Retina (tissue), 1 donor: ENCODE results near the gene TAMM41.
"Not testable (repeated sequence)": the region's sequence is repeated elsewhere in the genome, so short reads cannot be mapped to it uniquely, and the experiment has no call there.

Experiments used
- DNase-seq: peaks from one replicate; pipeline ENCODE4 v3.0.0-alpha.2; 2016

TAMM41 gene

GRCh38 chr3:11757929-11758328, 88.8 kb downstream of the TAMM41 start:
- DNase-seq, result no peak

GRCh38 chr3:11757441-11757875, 89.2 kb downstream of the TAMM41 start:
- peak; percentile 52 for DNase-seq

- no peak for DNase-seq
Measured at GRCh38 chr3:11755276-11755675, 91.4 kb downstream of the TAMM41 start.

GRCh38 chr3:11752254-11752653, 94.4 kb downstream of the TAMM41 start:
- not testable (repeated sequence) for DNase-seq

- not testable (repeated sequence) for DNase-seq
Measured at GRCh38 chr3:11748306-11748705, 98.4 kb downstream of the TAMM41 start.
